ENCODE data around the gene C11orf24.

- TF ChIP-seq POLR2A (IDR thresholded peaks at IDR 0.05; ENCODE audit: low read length): no peak
- TF ChIP-seq GATA1 (IDR thresholded peaks at IDR 0.05; ENCODE audit: low read depth, low read length): no peak
Measured at GRCh38 chr11:68295940-68296339, 24.2 kb upstream of the C11orf24 start.
